C4-2B (cell line): ENCODE data around the gene PEPD.

Experiments used
- H3K27ac ChIP-seq: fragments of 450-650 bp; 2 replicates; pipeline ENCODE4 v1.5.1; 2017
- CTCF ChIP-seq: fragments of 450-650 bp; conservative IDR thresholded peaks from 2 replicates; pipeline ENCODE4 v1.5.1; 2017; ENCODE audit warnings: mild to moderate bottlenecking
- ZFX ChIP-seq: fragments of 450-650 bp; IDR thresholded peaks from 2 replicates; pipeline ENCODE4 v1.6.1; 2017

Gene PEPD

GRCh38 chr19:33346665-33347064 lies 174.9 kb downstream of the PEPD start:
- TF ChIP-seq CTCF (no peak), ZFX (no peak)
- no peak overlapping the region for H3K27ac ChIP-seq

DNA sequence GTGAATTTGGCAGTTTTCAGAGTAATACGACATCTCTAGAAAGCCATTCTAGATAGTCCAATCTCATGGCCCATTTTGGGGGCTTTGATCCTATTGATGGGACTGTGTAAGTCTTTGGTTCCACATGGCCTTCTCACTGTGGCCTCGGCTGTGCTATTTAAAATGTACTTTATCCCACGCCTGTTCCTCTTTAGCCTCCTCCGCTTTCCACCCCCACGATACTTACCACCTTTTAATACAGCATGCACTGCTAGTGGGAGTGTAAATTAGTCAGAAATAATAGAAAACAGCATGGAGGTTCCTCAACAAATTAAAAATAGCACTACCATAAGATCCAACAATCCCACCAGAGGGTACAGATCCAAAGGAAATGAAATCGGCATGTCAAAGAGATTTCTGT lies 176.4 kb downstream of the PEPD start:
- H3K27ac ChIP-seq = no peak overlapping the region
- TF ChIP-seq CTCF (no peak), ZFX (no peak)

DNA sequence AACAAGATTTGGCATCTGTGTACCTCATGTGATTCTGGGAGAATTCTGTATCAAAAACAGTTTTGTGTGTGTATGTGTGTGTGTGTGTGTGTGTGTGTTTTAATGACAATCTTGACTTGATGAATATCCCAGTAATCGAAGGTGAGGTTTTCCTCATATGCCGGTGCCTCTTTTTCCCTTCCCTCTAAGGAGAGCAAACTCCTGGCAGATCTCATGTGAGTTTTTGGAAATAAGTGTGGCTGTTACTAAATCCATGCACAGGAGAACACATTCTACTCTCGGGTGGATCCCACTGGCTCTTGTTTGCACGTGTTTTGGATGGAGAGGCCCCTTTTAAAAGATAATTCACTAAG lies 177.0 kb downstream of the PEPD start:
- TF ChIP-seq ZFX (no peak), CTCF (no peak)

GRCh38 chr19:33343859-33344572 lies 177.6 kb downstream of the PEPD start:
- H3K27ac ChIP-seq = no peak overlapping the region
- no peak for TF ChIP-seq ZFX
- no peak for TF ChIP-seq CTCF

More for the DNA sequence above, 177.0 kb downstream of the PEPD start:
- no peak overlapping the region for H3K27ac ChIP-seq

DNA sequence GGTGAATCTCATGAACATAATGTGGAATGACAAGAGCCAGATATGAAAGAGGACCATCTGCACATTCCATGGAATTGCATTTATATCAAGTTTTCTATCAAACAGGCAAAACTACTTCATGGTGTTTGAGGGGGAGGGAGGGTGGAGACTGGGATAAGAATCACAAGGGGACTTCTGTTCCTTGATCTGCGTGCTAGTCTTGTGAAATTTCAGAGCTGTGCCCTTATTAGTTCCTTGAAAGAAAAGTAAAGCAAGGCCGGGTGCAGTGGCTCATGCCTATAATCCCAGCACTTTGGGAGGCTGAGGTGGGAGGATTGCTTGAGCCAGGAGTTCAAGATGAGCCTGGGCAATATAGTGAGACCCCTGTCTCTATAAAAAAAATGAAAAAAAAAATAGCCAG lies 178.3 kb downstream of the PEPD start:
- TF ChIP-seq ZFX (no peak), CTCF (no peak)

GRCh38 chr19:33340991-33341390 lies 180.6 kb downstream of the PEPD start:
- no peak overlapping the region for H3K27ac ChIP-seq
- TF ChIP-seq CTCF (no peak), ZFX (no peak)

More for the DNA sequence above, 178.3 kb downstream of the PEPD start:
- H3K27ac ChIP-seq = no peak overlapping the region

GRCh38 chr19:33339016-33339984 lies 182.3 kb downstream of the PEPD start:
- no peak overlapping the region for H3K27ac ChIP-seq
- TF ChIP-seq CTCF (no peak), ZFX (no peak)
